H9 (cell line): ENCODE measurements around the gene ABCA4. TPM values are rescaled to one million over a fixed set of nuclear protein-coding genes. Genes with fewer than 3 reads are reported as not detected.

Experiments used
- DNase-seq: peaks from one replicate; pipeline ENCODE4 v3.0.0-alpha.2; 2017
- H2AFZ ChIP-seq: one replicate; pipeline ENCODE4 v1.6.1; 2013; ENCODE audit warnings: mild to moderate bottlenecking, low read length, control low read depth, moderate library complexity
- H2AK5ac ChIP-seq: 2 replicates; pipeline ENCODE4 v1.6.1; 2013; ENCODE audit warnings: low read length, control low read depth, mixed read lengths; ENCODE audit not compliant: insufficient read length
- H2BK120ac ChIP-seq: one replicate; pipeline ENCODE4 v1.6.1; 2013; ENCODE audit warnings: low read depth, mild to moderate bottlenecking, low read length, control low read depth, inconsistent platforms; ENCODE audit not compliant: poor library complexity, severe bottlenecking
- H2BK12ac ChIP-seq: 2 replicates; pipeline ENCODE4 v1.6.1; 2013; ENCODE audit warnings: low read length, control low read depth, mixed read lengths, low read depth; ENCODE audit not compliant: insufficient read length
- H2BK15ac ChIP-seq: 2 replicates; pipeline ENCODE4 v1.6.1; 2013; ENCODE audit warnings: low read depth, low read length, control low read depth
- H2BK20ac ChIP-seq: one replicate; pipeline ENCODE4 v1.6.1; 2013; ENCODE audit warnings: low read depth, mild to moderate bottlenecking, low read length, control low read depth, inconsistent platforms; ENCODE audit not compliant: poor library complexity, severe bottlenecking
- H2BK5ac ChIP-seq: 2 replicates; pipeline ENCODE4 v1.6.1; 2013; ENCODE audit warnings: low read length, control low read depth, mixed read lengths; ENCODE audit not compliant: insufficient read length
- H3K14ac ChIP-seq: 2 replicates; pipeline ENCODE4 v1.6.1; 2013; ENCODE audit warnings: low read length, control low read depth; ENCODE audit not compliant: insufficient read depth
- H3K18ac ChIP-seq: 2 replicates; pipeline ENCODE4 v1.6.1; 2013; ENCODE audit warnings: low read depth, mild to moderate bottlenecking, mixed read lengths, low read length, control low read depth; ENCODE audit not compliant: insufficient read length
- H3K23ac ChIP-seq: 2 replicates; pipeline ENCODE4 v1.6.1; 2013; ENCODE audit warnings: low read length, control low read depth, mixed read lengths, low read depth; ENCODE audit not compliant: insufficient read length
- H3K23me2 ChIP-seq: 2 replicates; pipeline ENCODE4 v1.6.1; 2013; ENCODE audit warnings: low read depth, mild to moderate bottlenecking, mixed read lengths, low read length, control low read depth; ENCODE audit not compliant: insufficient read length, poor library complexity, severe bottlenecking
- H3K27ac ChIP-seq: 2 replicates; pipeline ENCODE4 v1.5.1; 2013; ENCODE audit warnings: low read length, control low read depth, mixed read lengths, low read depth; ENCODE audit not compliant: insufficient read length
- H3K27me3 ChIP-seq: 2 replicates; pipeline ENCODE4 v1.6.1; 2013; ENCODE audit warnings: low read length, control low read depth, inconsistent platforms; ENCODE audit not compliant: insufficient read depth
- H3K4ac ChIP-seq: 2 replicates; pipeline ENCODE4 v1.6.1; 2013; ENCODE audit warnings: low read depth, mild to moderate bottlenecking, control low read depth, inconsistent platforms, low read length, moderate library complexity
- H3K4me1 ChIP-seq: 2 replicates; pipeline ENCODE4 v1.6.1; 2013; ENCODE audit warnings: low read length, control low read depth, inconsistent platforms; ENCODE audit not compliant: insufficient read depth
- H3K4me2 ChIP-seq: 2 replicates; pipeline ENCODE4 v1.6.1; 2013; ENCODE audit warnings: low read length, control low read depth, mixed read lengths; ENCODE audit not compliant: insufficient read length, insufficient read depth
- H3K56ac ChIP-seq: 2 replicates; pipeline ENCODE4 v1.6.1; 2013; ENCODE audit warnings: low read depth, mild to moderate bottlenecking, mixed read lengths, low read length, control low read depth; ENCODE audit not compliant: insufficient read length
- H3K79me1 ChIP-seq: 2 replicates; pipeline ENCODE4 v1.6.1; 2013; ENCODE audit warnings: low read depth, mild to moderate bottlenecking, moderate library complexity, low read length, control low read depth, inconsistent platforms; ENCODE audit not compliant: insufficient read depth, poor library complexity, severe bottlenecking
- H3K79me2 ChIP-seq: 2 replicates; pipeline ENCODE4 v1.6.1; 2013; ENCODE audit warnings: low read length, control low read depth, inconsistent platforms; ENCODE audit not compliant: insufficient read depth
- H3K9ac ChIP-seq: 2 replicates; pipeline ENCODE4 v1.6.1; 2013; ENCODE audit warnings: low read length, control low read depth, mixed read lengths; ENCODE audit not compliant: insufficient read length; ENCODE audit errors: extremely low read depth
- H3K9me3 ChIP-seq: one replicate; pipeline ENCODE4 v1.6.1; 2013; ENCODE audit warnings: low read depth, low read length, inconsistent platforms; ENCODE audit not compliant: control insufficient read depth
- H3T11ph ChIP-seq: one replicate; pipeline ENCODE4 v1.6.1; 2013; ENCODE audit warnings: mild to moderate bottlenecking, low read length, control low read depth, inconsistent platforms
- H4K20me1 ChIP-seq: one replicate; pipeline ENCODE4 v1.6.1; 2013; ENCODE audit not compliant: control insufficient read depth, insufficient read length, insufficient read depth
- H4K5ac ChIP-seq: 2 replicates; pipeline ENCODE4 v1.6.1; 2013; ENCODE audit warnings: low read depth, mild to moderate bottlenecking, mixed read lengths, low read length, control low read depth; ENCODE audit not compliant: insufficient read length
- H4K8ac ChIP-seq: replicated peaks from 2 replicates; pipeline ENCODE4 v1.6.1; 2013; ENCODE audit warnings: low read length, control low read depth, mixed read lengths, low read depth; ENCODE audit not compliant: insufficient read length
- H4K91ac ChIP-seq: 2 replicates; pipeline ENCODE4 v1.6.1; 2013; ENCODE audit warnings: low read depth, mild to moderate bottlenecking, moderate library complexity, mixed read lengths, low read length, control low read depth; ENCODE audit not compliant: insufficient read length
- H3K27ac Mint-ChIP-seq, 3 experiments: 2 replicates in 2 of 3; 3 replicates in 1 of 3; pipeline ENCODE4 v1.8.0; 2020 to 2021; ENCODE audit warnings: mixed read lengths in 3 of 3, mild to moderate bottlenecking in 1 of 3, moderate library complexity in 1 of 3
- H3K27me3 Mint-ChIP-seq: 2 replicates; pipeline ENCODE4 v1.8.0; 2021; ENCODE audit warnings: low read depth, mild to moderate bottlenecking, moderate library complexity, mixed read lengths
- H3K36me3 Mint-ChIP-seq, 3 experiments: 2 replicates in 2 of 3; 3 replicates in 1 of 3; pipeline ENCODE4 v1.8.0; 2020 to 2021; ENCODE audit warnings: low read depth in 3 of 3, mixed read lengths in 3 of 3; ENCODE audit not compliant: insufficient read depth in 1 of 3
- H3K4me1 Mint-ChIP-seq, 2 experiments: 2 replicates each; pipeline ENCODE4 v1.8.0; 2020; ENCODE audit warnings: mixed read lengths in 2 of 2
- H3K4me3 Mint-ChIP-seq, 2 experiments: 2 replicates in 1 of 2; 3 replicates in 1 of 2; pipeline ENCODE4 v1.8.0; 2020 to 2021; ENCODE audit warnings: mild to moderate bottlenecking in 2 of 2, mixed read lengths in 2 of 2, moderate library complexity in 1 of 2
- H3K9me3 Mint-ChIP-seq, 2 experiments: 2 replicates in 1 of 2; 3 replicates in 1 of 2; pipeline ENCODE4 v1.8.0; 2020; ENCODE audit warnings: mild to moderate bottlenecking in 2 of 2, mixed read lengths in 2 of 2, moderate library complexity in 1 of 2
- WGBS: extraction: QIAGEN DNeasy Blood & Tissue Kit; methylation state at CpG from one replicate; pipeline ENCODE4 v1.1.7; 2013; ENCODE audit warnings: missing lambda C conversion rate, low lambda C conversion rate, mixed read lengths; ENCODE audit not compliant: insufficient read length; ENCODE audit errors: extremely low coverage; 5-methylcytosine and 5-hydroxymethylcytosine counted together
- total RNA-seq: library from RNA; stranded (reverse); gene quantifications from 2 replicates; pipeline ENCODE4 v1.2.1, GENCODE V29; 2021
- TF ChIP-seq, protein P1 (sequence below): fragments of 200-600 bp; sonication (generic); conservative IDR thresholded peaks from 3 replicates; pipeline ENCODE4 v1.8.0; 2021; ENCODE audit warnings: antibody characterized with exemption, mild to moderate bottlenecking

Gene ABCA4
- total RNA-seq, 1 experiment from 2014 or later, result not detected

GRCh38 chr1:93981274-93981667, 139.7 kb downstream of the ABCA4 start:
- Histone ChIP-seq H3K4ac (no peak overlapping the region), H3K79me1 (no peaks in the 10 kb centered on the region), H3K56ac (no peak overlapping the region), H3K4me1 (no peaks in the 10 kb centered on the region), H3K27ac (no peak overlapping the region), H4K91ac (no peak overlapping the region), H3K14ac (no peak overlapping the region), H2BK20ac (no peak overlapping the region), H2AFZ (no peak overlapping the region), H3K9me3 (no peaks in the 10 kb centered on the region), H2AK5ac (no peak overlapping the region), H3K9ac (no peak overlapping the region), H3K4me2 (no peak overlapping the region), H2BK15ac (no peak overlapping the region), H3K18ac (no peak overlapping the region), H3K23ac (no peak overlapping the region), H4K20me1 (no peaks in the 10 kb centered on the region), H3K79me2 (no peaks in the 10 kb centered on the region; the same call in 1 of the 2 replicates), H4K5ac (no peak overlapping the region), H2BK120ac (no peak overlapping the region), H3K23me2 (no peaks in the 10 kb centered on the region), H3K27me3 (no peaks in the 10 kb centered on the region), H2BK5ac (no peak overlapping the region), H3T11ph (no peak overlapping the region), H2BK12ac (no peak overlapping the region), H4K8ac (no peak overlapping the region)
- WGBS, result no CpG with 5 or more reads among the region's 1 CpG
- H3K9me3 Mint-ChIP-seq, result peaks cover 2 to 5% of the 10 kb centered on the region in 2 experiments; a peak in 3 of 5 replicates
- H3K4me1 Mint-ChIP-seq, result peaks cover 8 to 16% of the 10 kb centered on the region in 2 experiments
- no peaks in the 10 kb centered on the region for H3K27me3 Mint-ChIP-seq
- H3K36me3 Mint-ChIP-seq, result peaks cover 0 to 4% (median 2%) of the 10 kb centered on the region in 3 experiments; a peak in 2 of 7 replicates
- TF ChIP-seq, protein P1, sequence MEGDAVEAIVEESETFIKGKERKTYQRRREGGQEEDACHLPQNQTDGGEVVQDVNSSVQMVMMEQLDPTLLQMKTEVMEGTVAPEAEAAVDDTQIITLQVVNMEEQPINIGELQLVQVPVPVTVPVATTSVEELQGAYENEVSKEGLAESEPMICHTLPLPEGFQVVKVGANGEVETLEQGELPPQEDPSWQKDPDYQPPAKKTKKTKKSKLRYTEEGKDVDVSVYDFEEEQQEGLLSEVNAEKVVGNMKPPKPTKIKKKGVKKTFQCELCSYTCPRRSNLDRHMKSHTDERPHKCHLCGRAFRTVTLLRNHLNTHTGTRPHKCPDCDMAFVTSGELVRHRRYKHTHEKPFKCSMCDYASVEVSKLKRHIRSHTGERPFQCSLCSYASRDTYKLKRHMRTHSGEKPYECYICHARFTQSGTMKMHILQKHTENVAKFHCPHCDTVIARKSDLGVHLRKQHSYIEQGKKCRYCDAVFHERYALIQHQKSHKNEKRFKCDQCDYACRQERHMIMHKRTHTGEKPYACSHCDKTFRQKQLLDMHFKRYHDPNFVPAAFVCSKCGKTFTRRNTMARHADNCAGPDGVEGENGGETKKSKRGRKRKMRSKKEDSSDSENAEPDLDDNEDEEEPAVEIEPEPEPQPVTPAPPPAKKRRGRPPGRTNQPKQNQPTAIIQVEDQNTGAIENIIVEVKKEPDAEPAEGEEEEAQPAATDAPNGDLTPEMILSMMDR, result no peak
- no peak for DNase-seq
- no peak overlapping the region for H3K4me3 Mint-ChIP-seq
- no peak overlapping the region for H3K27ac Mint-ChIP-seq
